DND-41 (cell line): ENCODE data around the gene RFX6.

Experiments
- ATAC-seq: fragments of 200-7000 bp; cut with Tn5 transposase; 3 replicates; pipeline ENCODE4 v1.9.1; 2021; ENCODE audit warnings: low read depth; ENCODE audit not compliant: insufficient read depth
- DNase-seq: peaks from one replicate; pipeline ENCODE4 v3.0.0-alpha.2; 2020
- H2AFZ ChIP-seq: 2 replicates; pipeline ENCODE4 v1.6.0; 2012; ENCODE audit warnings: low read depth, low read length
- H3K27ac ChIP-seq: 2 replicates; pipeline ENCODE4 v1.5.1; 2012; ENCODE audit warnings: low read length, inconsistent platforms
- H3K27me3 ChIP-seq: fragments of 200-600 bp; sonication (generic); 2 replicates; pipeline ENCODE4 v1.6.0; 2012; ENCODE audit warnings: low read length, mild to moderate bottlenecking, inconsistent platforms; ENCODE audit not compliant: insufficient read depth, poor library complexity
- H3K36me3 ChIP-seq: 2 replicates; pipeline ENCODE4 v1.5.1; 2012; ENCODE audit warnings: low read length, inconsistent platforms; ENCODE audit not compliant: insufficient read depth
- H3K4me1 ChIP-seq: 2 replicates; pipeline ENCODE4 v1.5.1; 2012; ENCODE audit warnings: mild to moderate bottlenecking, low read length; ENCODE audit not compliant: insufficient read depth
- H3K4me2 ChIP-seq: 2 replicates; pipeline ENCODE4 v1.6.0; 2012; ENCODE audit warnings: mild to moderate bottlenecking, moderate library complexity, low read length, inconsistent platforms; ENCODE audit not compliant: insufficient read depth
- H3K4me3 ChIP-seq, 2 experiments: fragments of 200-600 bp in 1 of 2; shearing (Covaris generic) in 1 of 2; 2 replicates each; pipeline ENCODE4 v1.5.1; 2012 to 2016; ENCODE audit warnings: inconsistent platforms in 2 of 2, low read length in 2 of 2, mild to moderate bottlenecking in 2 of 2, low read depth in 1 of 2, moderate library complexity in 1 of 2
- H3K79me2 ChIP-seq: 2 replicates; pipeline ENCODE4 v1.6.0; 2012; ENCODE audit warnings: low read length, inconsistent platforms; ENCODE audit not compliant: insufficient read depth
- H3K9ac ChIP-seq: 2 replicates; pipeline ENCODE4 v1.6.0; 2012; ENCODE audit warnings: low read depth, mild to moderate bottlenecking, inconsistent platforms, low read length, moderate library complexity
- H3K9me3 ChIP-seq: 2 replicates; pipeline ENCODE4 v1.5.1; 2012; ENCODE audit warnings: low read length, moderate library complexity, mild to moderate bottlenecking, inconsistent platforms; ENCODE audit not compliant: insufficient read depth, severe bottlenecking
- H4K20me1 ChIP-seq: 2 replicates; pipeline ENCODE4 v1.6.0; 2012; ENCODE audit warnings: low read length; ENCODE audit not compliant: insufficient read depth
- CTCF ChIP-seq: IDR thresholded peaks from 2 replicates; pipeline ENCODE4 v1.5.1; 2012; ENCODE audit warnings: borderline replicate concordance, low read length, moderate library complexity, mild to moderate bottlenecking; ENCODE audit not compliant: poor library complexity, severe bottlenecking; ENCODE audit errors: extremely low read depth
- EZH2 ChIP-seq: IDR thresholded peaks from 3 replicates; pipeline ENCODE4 v1.6.1; 2012; ENCODE audit warnings: borderline replicate concordance, low read depth, mild to moderate bottlenecking, moderate library complexity, low read length, inconsistent platforms; ENCODE audit not compliant: severe bottlenecking

The RFX6 gene

GRCh38 chr6:116973976-116974375 lies 96.9 kb downstream of the RFX6 start:
- Histone ChIP-seq H3K4me3 (no peak overlapping the region), H3K36me3 (no peaks in the 10 kb centered on the region), H3K9ac (no peak overlapping the region), H3K4me2 (no peak overlapping the region), H3K27ac (no peak overlapping the region), H3K4me1 (no peaks in the 10 kb centered on the region), H4K20me1 (no peaks in the 10 kb centered on the region), H3K79me2 (no peaks in the 10 kb centered on the region), H3K27me3 (no peaks in the 10 kb centered on the region), H2AFZ (no peak overlapping the region), H3K9me3 (no peaks in the 10 kb centered on the region)
- DNase-seq, result no peak
- ATAC-seq, result no peak
- TF ChIP-seq CTCF (no peak), EZH2 (no peak)

- Histone ChIP-seq H3K9me3 (no peaks in the 10 kb centered on the region), H3K9ac (no peak overlapping the region), H4K20me1 (no peaks in the 10 kb centered on the region), H3K4me2 (no peak overlapping the region), H3K79me2 (no peaks in the 10 kb centered on the region), H2AFZ (no peak overlapping the region), H3K4me3 (no peak overlapping the region), H3K27ac (no peak overlapping the region), H3K27me3 (no peaks in the 10 kb centered on the region), H3K36me3 (no peaks in the 10 kb centered on the region), H3K4me1 (no peaks in the 10 kb centered on the region)
- DNase-seq (no peak), ATAC-seq (no peak)
- TF ChIP-seq EZH2 (no peak), CTCF (no peak)
Observed at GRCh38 chr6:116974526-116975316, 97.7 kb downstream of the RFX6 start.

GRCh38 chr6:116975600-116975999 lies 98.6 kb downstream of the RFX6 start:
- H2AFZ ChIP-seq, result no peak overlapping the region
- no peak for DNase-seq
- H3K36me3 ChIP-seq, result no peaks in the 10 kb centered on the region
- H3K4me2 ChIP-seq, result no peak overlapping the region
- H4K20me1 ChIP-seq, result no peaks in the 10 kb centered on the region
- ATAC-seq, result no peak
- no peaks in the 10 kb centered on the region for H3K27me3 ChIP-seq
- no peaks in the 10 kb centered on the region for H3K9me3 ChIP-seq
- TF ChIP-seq EZH2, result no peak
- TF ChIP-seq CTCF, result no peak
- H3K79me2 ChIP-seq, result no peaks in the 10 kb centered on the region
- no peaks in the 10 kb centered on the region for H3K4me1 ChIP-seq
- no peak overlapping the region for H3K27ac ChIP-seq
- no peak overlapping the region for H3K4me3 ChIP-seq
- no peak overlapping the region for H3K9ac ChIP-seq

GRCh38 chr6:116979560-116979959 lies 102.5 kb downstream of the RFX6 start:
- Histone ChIP-seq H3K27ac (no peak overlapping the region), H3K9me3 (peaks cover 5% of the 10 kb centered on the region), H3K79me2 (no peaks in the 10 kb centered on the region), H3K4me2 (no peak overlapping the region), H4K20me1 (no peaks in the 10 kb centered on the region), H3K4me3 (no peak overlapping the region), H2AFZ (no peak overlapping the region), H3K27me3 (no peaks in the 10 kb centered on the region), H3K36me3 (no peaks in the 10 kb centered on the region), H3K9ac (no peak overlapping the region), H3K4me1 (no peaks in the 10 kb centered on the region)
- TF ChIP-seq EZH2 (no peak), CTCF (no peak)
- ATAC-seq, result no peak
- no peak for DNase-seq
